ENCODE results near the gene ANKRD33B. TPM values are rescaled to one million over a fixed set of nuclear protein-coding genes. Genes with fewer than 3 reads are reported as not detected.

The ANKRD33B gene
- total and polyA plus RNA-seq, 7 experiments from 2014 or later: 0.20 to 10.1 (median 0.75) TPM; not detected in 1

DNA sequence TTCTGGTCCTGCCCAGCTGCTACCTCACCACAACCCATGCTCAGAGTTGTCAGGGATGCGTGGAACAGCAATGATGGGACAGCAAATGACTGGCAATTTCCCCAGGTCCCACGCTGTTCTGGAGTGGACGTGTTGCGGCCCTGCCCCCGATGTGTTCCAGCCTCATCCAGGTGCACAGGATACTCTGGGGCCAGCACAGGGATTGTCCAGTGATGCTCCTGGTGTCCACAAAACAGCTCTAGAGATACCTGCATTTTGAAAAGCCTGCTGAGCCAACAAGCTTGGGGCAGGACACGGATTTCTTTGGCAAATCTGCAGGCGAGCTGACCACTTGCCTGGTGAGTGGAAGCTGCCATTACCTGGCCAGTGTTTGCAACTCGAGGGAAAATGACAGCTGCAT, 88.7 kb downstream of the ANKRD33B start:
- H3K27me3 Mint-ChIP-seq: no peaks in the 10 kb centered on the region
- ChIA-PET POLR2A (no interaction called here), CTCF (no interaction called here)
- no peaks in the 10 kb centered on the region for H3K36me3 ChIP-seq (ENCODE audit: control insufficient read depth in 2 of 3, insufficient read depth in 3 of 3, low read length in 3 of 3)
- intact Hi-C loops (cut with micrococcal nuclease): no loop called here
- no peaks in the 10 kb centered on the region for H3K9me3 ChIP-seq (ENCODE audit: control insufficient read depth in 2 of 3, low read length in 3 of 3)
- no peaks in the 10 kb centered on the region for H3K27me3 ChIP-seq (ENCODE audit: control insufficient read depth in 2 of 2, insufficient read depth in 2 of 2, low read length in 2 of 2)
- no peak overlapping the region for H3K27ac Mint-ChIP-seq
- no peak overlapping the region for H3K4me3 Mint-ChIP-seq
- no peaks in the 10 kb centered on the region for H3K4me1 ChIP-seq (ENCODE audit: control insufficient read depth in 2 of 2, insufficient read depth in 2 of 2, low read length in 2 of 2)
- no peak for ATAC-seq
- no peaks in the 10 kb centered on the region for H3K4me1 Mint-ChIP-seq
- no peak overlapping the region for H3K27ac ChIP-seq (ENCODE audit: low read depth, low read length)
- no peak overlapping the region for H3K4me3 ChIP-seq (ENCODE audit: low read length)
- DNase-seq: no peak
- H3K36me3 Mint-ChIP-seq: peaks cover 0 to 3% (median 0%) of the 10 kb centered on the region in 5 donors
- no peaks in the 10 kb centered on the region for H3K9me3 Mint-ChIP-seq

DNA sequence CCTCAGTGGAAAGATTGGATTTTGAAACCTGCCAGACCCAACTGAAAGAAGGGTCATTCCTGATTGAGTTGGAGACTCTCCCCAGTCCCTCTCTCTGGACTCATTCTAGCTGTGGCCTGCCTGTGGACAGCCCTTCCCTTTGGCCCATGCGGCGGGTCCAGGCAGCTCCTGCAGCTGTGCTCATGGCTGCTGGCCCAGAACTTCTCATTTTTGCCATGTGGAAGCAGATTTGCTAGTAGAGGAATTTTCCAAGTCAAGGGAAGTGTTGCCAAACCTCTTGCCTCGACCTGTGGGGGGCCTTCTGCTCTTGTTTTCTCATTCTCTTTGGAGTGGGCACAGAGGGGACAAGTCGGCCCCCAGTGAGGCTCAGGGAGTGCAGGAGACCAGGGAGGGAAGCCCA, 89.2 kb downstream of the ANKRD33B start:
- ChIA-PET POLR2A (no interaction called here), CTCF (no interaction called here)
- Mint-ChIP-seq H3K4me1 (no peaks in the 10 kb centered on the region), H3K27me3 (no peaks in the 10 kb centered on the region), H3K36me3 (peaks cover 0 to 3% (median 0%) of the 10 kb centered on the region in 5 donors), H3K4me3 (no peak overlapping the region), H3K27ac (no peak overlapping the region), H3K9me3 (no peaks in the 10 kb centered on the region)
- no peak overlapping the region for H3K4me3 ChIP-seq (ENCODE audit: low read length)
- H3K4me1 ChIP-seq (ENCODE audit: control insufficient read depth in 2 of 2, insufficient read depth in 2 of 2, low read length in 2 of 2): no peaks in the 10 kb centered on the region
- H3K27ac ChIP-seq (ENCODE audit: low read depth, low read length): no peak overlapping the region
- no peaks in the 10 kb centered on the region for H3K9me3 ChIP-seq (ENCODE audit: control insufficient read depth in 2 of 3, low read length in 3 of 3)
- H3K27me3 ChIP-seq (ENCODE audit: control insufficient read depth in 2 of 2, insufficient read depth in 2 of 2, low read length in 2 of 2): no peaks in the 10 kb centered on the region
- ATAC-seq (no peak), DNase-seq (no peak)
- H3K36me3 ChIP-seq (ENCODE audit: control insufficient read depth in 2 of 3, insufficient read depth in 3 of 3, low read length in 3 of 3): no peaks in the 10 kb centered on the region
- intact Hi-C loops (cut with micrococcal nuclease): no loop called here

GRCh38 chr5:10653751-10654400, 90.0 kb downstream of the ANKRD33B start:
- Histone ChIP-seq H3K4me3 (ENCODE audit: low read length) (no peak overlapping the region), H3K36me3 (ENCODE audit: control insufficient read depth in 2 of 3, insufficient read depth in 3 of 3, low read length in 3 of 3) (no peaks in the 10 kb centered on the region), H3K4me1 (ENCODE audit: control insufficient read depth in 2 of 2, insufficient read depth in 2 of 2, low read length in 2 of 2) (no peaks in the 10 kb centered on the region), H3K27ac (ENCODE audit: low read depth, low read length) (no peak overlapping the region), H3K9me3 (ENCODE audit: control insufficient read depth in 2 of 3, low read length in 3 of 3) (no peaks in the 10 kb centered on the region), H3K27me3 (ENCODE audit: control insufficient read depth in 2 of 2, insufficient read depth in 2 of 2, low read length in 2 of 2) (no peaks in the 10 kb centered on the region)
- DNase-seq (no peak), ATAC-seq (no peak)
- Mint-ChIP-seq H3K36me3 (peaks cover 0 to 3% (median 0%) of the 10 kb centered on the region in 5 donors), H3K9me3 (peaks cover 0 to 3% (median 0%) of the 10 kb centered on the region in 11 donors), H3K27me3 (no peaks in the 10 kb centered on the region), H3K4me3 (no peak overlapping the region), H3K27ac (no peak overlapping the region), H3K4me1 (no peaks in the 10 kb centered on the region)
- ChIA-PET POLR2A (no interaction called here), CTCF (no interaction called here)
- intact Hi-C loops (cut with micrococcal nuclease): no loop called here

GRCh38 chr5:10654566-10654965, 90.7 kb downstream of the ANKRD33B start:
- ATAC-seq (no peak), DNase-seq (no peak)
- CTCF ChIA-PET: no interaction called here
- H3K36me3 Mint-ChIP-seq: peaks cover 0 to 3% (median 0%) of the 10 kb centered on the region in 5 donors
- Histone ChIP-seq H3K9me3 (ENCODE audit: control insufficient read depth in 2 of 3, low read length in 3 of 3) (no peaks in the 10 kb centered on the region), H3K4me3 (ENCODE audit: low read length) (no peak overlapping the region), H3K27ac (ENCODE audit: low read depth, low read length) (no peak overlapping the region), H3K27me3 (ENCODE audit: control insufficient read depth in 2 of 2, insufficient read depth in 2 of 2, low read length in 2 of 2) (no peaks in the 10 kb centered on the region), H3K36me3 (ENCODE audit: control insufficient read depth in 2 of 3, insufficient read depth in 3 of 3, low read length in 3 of 3) (no peaks in the 10 kb centered on the region), H3K4me1 (ENCODE audit: control insufficient read depth in 2 of 2, insufficient read depth in 2 of 2, low read length in 2 of 2) (no peaks in the 10 kb centered on the region)
- H3K9me3 Mint-ChIP-seq: peaks cover 0 to 3% (median 0%) of the 10 kb centered on the region in 11 donors
- no peak overlapping the region for H3K27ac Mint-ChIP-seq
- no peak overlapping the region for H3K4me3 Mint-ChIP-seq
- no peaks in the 10 kb centered on the region for H3K27me3 Mint-ChIP-seq
- intact Hi-C loops (cut with micrococcal nuclease): no loop called here
- POLR2A ChIA-PET: no interaction called here
- no peaks in the 10 kb centered on the region for H3K4me1 Mint-ChIP-seq

- Mint-ChIP-seq H3K36me3 (peaks cover 0 to 3% (median 0%) of the 10 kb centered on the region in 5 donors), H3K27ac (no peak overlapping the region), H3K4me1 (no peaks in the 10 kb centered on the region), H3K9me3 (peaks cover 0 to 3% (median 0%) of the 10 kb centered on the region in 11 donors), H3K27me3 (no peaks in the 10 kb centered on the region), H3K4me3 (no peak overlapping the region)
- intact Hi-C loops (cut with micrococcal nuclease): no loop called here
- H3K4me3 ChIP-seq (ENCODE audit: low read length): no peak overlapping the region
- H3K27ac ChIP-seq (ENCODE audit: low read depth, low read length): no peak overlapping the region
- H3K27me3 ChIP-seq (ENCODE audit: control insufficient read depth in 2 of 2, insufficient read depth in 2 of 2, low read length in 2 of 2): no peaks in the 10 kb centered on the region
- no peaks in the 10 kb centered on the region for H3K4me1 ChIP-seq (ENCODE audit: control insufficient read depth in 2 of 2, insufficient read depth in 2 of 2, low read length in 2 of 2)
- H3K9me3 ChIP-seq (ENCODE audit: control insufficient read depth in 2 of 3, low read length in 3 of 3): no peaks in the 10 kb centered on the region
- POLR2A ChIA-PET: no interaction called here
- no peak for DNase-seq
- CTCF ChIA-PET: no interaction called here
- H3K36me3 ChIP-seq (ENCODE audit: control insufficient read depth in 2 of 3, insufficient read depth in 3 of 3, low read length in 3 of 3): no peaks in the 10 kb centered on the region
- ATAC-seq: no peak
Observed at GRCh38 chr5:10655161-10655971, 91.5 kb downstream of the ANKRD33B start.

- Mint-ChIP-seq H3K4me1 (no peaks in the 10 kb centered on the region), H3K27ac (no peak overlapping the region), H3K27me3 (no peaks in the 10 kb centered on the region), H3K4me3 (no peak overlapping the region), H3K36me3 (no peaks in the 10 kb centered on the region), H3K9me3 (peaks cover 0 to 3% (median 0%) of the 10 kb centered on the region in 11 donors)
- no peaks in the 10 kb centered on the region for H3K4me1 ChIP-seq (ENCODE audit: control insufficient read depth in 2 of 2, insufficient read depth in 2 of 2, low read length in 2 of 2)
- H3K27me3 ChIP-seq (ENCODE audit: control insufficient read depth in 2 of 2, insufficient read depth in 2 of 2, low read length in 2 of 2): no peaks in the 10 kb centered on the region
- no peak overlapping the region for H3K4me3 ChIP-seq (ENCODE audit: low read length)
- DNase-seq (no peak), ATAC-seq (no peak)
- no peak overlapping the region for H3K27ac ChIP-seq (ENCODE audit: low read depth, low read length)
- ChIA-PET CTCF (no interaction called here), POLR2A (no interaction called here)
- no peaks in the 10 kb centered on the region for H3K9me3 ChIP-seq (ENCODE audit: control insufficient read depth in 2 of 3, low read length in 3 of 3)
- intact Hi-C loops (cut with micrococcal nuclease): no loop called here
- no peaks in the 10 kb centered on the region for H3K36me3 ChIP-seq (ENCODE audit: control insufficient read depth in 2 of 3, insufficient read depth in 3 of 3, low read length in 3 of 3)
Observed at GRCh38 chr5:10655972-10656830, 92.3 kb downstream of the ANKRD33B start.

Measured in naive thymus-derived CD4-positive, alpha-beta T cell (primary cell).